ENCODE results near the gene PDCD1LG2.
"Not testable (repeated sequence)": the region's sequence is repeated elsewhere in the genome, so short reads cannot be mapped to it uniquely, and the experiment has no call there.

The PDCD1LG2 gene

GRCh38 chr9:5510360-5510931, at the start of gene PDCD1LG2:
TSS of gene PDCD1LG2 (plus strand) at chr9:5510531. CDS start at chr9:5522547, 12,016 bp downstream.
- DNase-seq = no peak

GRCh38 chr9:5464831-5465330, 45.5 kb upstream of the PDCD1LG2 start:
- DNase-seq = not testable (repeated sequence)

GRCh38 chr9:5466005-5466404, 44.3 kb upstream of the PDCD1LG2 start:
- no peak for DNase-seq

- DNase-seq = no peak
Measured at GRCh38 chr9:5466766-5467165, 43.6 kb upstream of the PDCD1LG2 start.

GRCh38 chr9:5468850-5469249, 41.5 kb upstream of the PDCD1LG2 start:
- no peak for DNase-seq

GRCh38 chr9:5470122-5470521, 40.2 kb upstream of the PDCD1LG2 start:
- no peak for DNase-seq

- DNase-seq = no peak
Measured at GRCh38 chr9:5470816-5471215, 39.5 kb upstream of the PDCD1LG2 start.

GRCh38 chr9:5475611-5476010, 34.7 kb upstream of the PDCD1LG2 start:
- DNase-seq = not testable (repeated sequence)

- DNase-seq = no peak
Measured at GRCh38 chr9:5478206-5478605, 32.1 kb upstream of the PDCD1LG2 start.

GRCh38 chr9:5479994-5480694, 30.2 kb upstream of the PDCD1LG2 start:
- no peak for DNase-seq

GRCh38 chr9:5480919-5481318, 29.4 kb upstream of the PDCD1LG2 start:
- DNase-seq = no peak

- DNase-seq = no peak
Measured at GRCh38 chr9:5481322-5482040, 28.9 kb upstream of the PDCD1LG2 start.

- DNase-seq = no peak
Measured at GRCh38 chr9:5482194-5482593, 28.1 kb upstream of the PDCD1LG2 start.

- DNase-seq = no peak
Measured at GRCh38 chr9:5483306-5483705, 27.0 kb upstream of the PDCD1LG2 start.

- no peak for DNase-seq
Measured at GRCh38 chr9:5485378-5486085, 24.8 kb upstream of the PDCD1LG2 start.

- DNase-seq = no peak
Measured at GRCh38 chr9:5486988-5487387, 23.3 kb upstream of the PDCD1LG2 start.

GRCh38 chr9:5488221-5489008, 21.9 kb upstream of the PDCD1LG2 start:
- no peak for DNase-seq

GRCh38 chr9:5489630-5490490, 20.5 kb upstream of the PDCD1LG2 start:
- DNase-seq = no peak

- no peak for DNase-seq
Measured at GRCh38 chr9:5492965-5493678, 17.2 kb upstream of the PDCD1LG2 start.
